ENCODE results near the gene RPUSD3.
"Not testable (repeated sequence)": the region's sequence is repeated elsewhere in the genome, so short reads cannot be mapped to it uniquely, and the experiment has no call there.

RPUSD3 gene

GRCh38 chr3:9864200-9864927 lies 20.6 kb upstream of the RPUSD3 start:
- DNase-seq, result no peak

- no peak for DNase-seq
These were observed 19.4 kb upstream of the RPUSD3 start for GRCh38 chr3:9863058-9863772.

- no peak for DNase-seq
These were observed 18.7 kb upstream of the RPUSD3 start for GRCh38 chr3:9862391-9863057.

GRCh38 chr3:9861626-9862130 lies 17.9 kb upstream of the RPUSD3 start:
- DNase-seq, result no peak

GRCh38 chr3:9861201-9861600 lies 17.4 kb upstream of the RPUSD3 start:
- DNase-seq, result no peak

GRCh38 chr3:9859530-9860025 lies 15.8 kb upstream of the RPUSD3 start:
- no peak for DNase-seq

GRCh38 chr3:9855594-9855993 lies 11.8 kb upstream of the RPUSD3 start:
- no peak for DNase-seq

- DNase-seq, result not testable (repeated sequence)
These were observed 10.6 kb upstream of the RPUSD3 start for GRCh38 chr3:9854291-9854940.

- DNase-seq, result no peak
These were observed 8.7 kb upstream of the RPUSD3 start for GRCh38 chr3:9852528-9852927.

GRCh38 chr3:9851926-9852325 lies 8.1 kb upstream of the RPUSD3 start:
- DNase-seq, result not testable (repeated sequence)

GRCh38 chr3:9851383-9851782 lies 7.6 kb upstream of the RPUSD3 start:
- DNase-seq, result not testable (repeated sequence)

GRCh38 chr3:9848860-9849259 lies 5.1 kb upstream of the RPUSD3 start:
- not testable (repeated sequence) for DNase-seq

GRCh38 chr3:9847870-9848269 lies 4.1 kb upstream of the RPUSD3 start:
- not testable (repeated sequence) for DNase-seq

GRCh38 chr3:9846931-9847488 lies 3.2 kb upstream of the RPUSD3 start:
- DNase-seq, result no peak

- DNase-seq, result no peak
These were observed 2.4 kb upstream of the RPUSD3 start for GRCh38 chr3:9846231-9846630.

GRCh38 chr3:9841015-9841414 lies 2.8 kb downstream of the RPUSD3 start:
- DNase-seq, result no peak

- DNase-seq, result no peak
These were observed 5.0 kb downstream of the RPUSD3 start for GRCh38 chr3:9838856-9839255.

GRCh38 chr3:9837701-9838582 lies 5.9 kb downstream of the RPUSD3 start:
- DNase-seq, result no peak

GRCh38 chr3:9834520-9835380 lies 9.1 kb downstream of the RPUSD3 start:
- no peak for DNase-seq

GRCh38 chr3:9833078-9833477 lies 10.7 kb downstream of the RPUSD3 start:
- DNase-seq, result no peak

GRCh38 chr3:9831253-9831652 lies 12.6 kb downstream of the RPUSD3 start:
- no peak for DNase-seq
